Astrocyte (in vitro differentiated cells and primary cell): ENCODE data around the gene P2RY6.

Experiments
- CTCF ChIP-seq: IDR thresholded peaks from 2 replicates; pipeline ENCODE4 v1.5.1; 2011; ENCODE audit warnings: low read depth, mild to moderate bottlenecking, inconsistent platforms, low read length, moderate library complexity; ENCODE audit not compliant: insufficient read depth
- EZH2 ChIP-seq: IDR thresholded peaks from 2 replicates; pipeline ENCODE4 v1.6.1; 2012; ENCODE audit warnings: mild to moderate bottlenecking, low read length, inconsistent platforms; ENCODE audit not compliant: insufficient read depth

GRCh38 chr11:73280626-73281025 lies 8.5 kb downstream of the P2RY6 start:
- TF ChIP-seq EZH2 (no peak), CTCF (no peak)
